Heart right ventricle (tissue), 16 donors: ENCODE results near the gene METTL9. TPM values are rescaled to one million over a fixed set of nuclear protein-coding genes. Genes with fewer than 3 reads are reported as not detected.
A peak's percentile ranks its signal among the peaks of the same experiment; 100 is the strongest.

Experiments used
- ATAC-seq, 8 donors: fragments of 200-7000 bp; cut with Tn5 transposase; one replicate each; pipeline ENCODE4 v1.9.1; 2020; ENCODE audit warnings: mild to moderate bottlenecking in 8 of 8, moderate library complexity in 8 of 8, moderate number of reproducible peaks in 1 of 8
- DNase-seq, 2 donors: peaks; one replicate each; pipeline ENCODE4 v3.0.0-alpha.2; 2020
- H3K27ac ChIP-seq, 10 donors: fragments of 200-600 bp; sonication (generic) in 2 of 10; one replicate each; pipeline versions ENCODE4 v1.5.0 to v1.8.0; 2020 to 2022; ENCODE audit warnings: mild to moderate bottlenecking in 3 of 10
- H3K27me3 ChIP-seq, 7 donors: fragments of 200-600 bp; one replicate each; pipeline ENCODE4 v1.8.0; 2021 to 2022; ENCODE audit warnings: mild to moderate bottlenecking in 2 of 7
- H3K36me3 ChIP-seq, 9 donors: fragments of 200-600 bp; sonication (generic) in 1 of 9; one replicate each; pipeline versions ENCODE4 v1.5.0 to v1.8.0; 2020 to 2022; ENCODE audit warnings: mild to moderate bottlenecking in 2 of 9
- H3K4me1 ChIP-seq, 9 donors: fragments of 200-600 bp; sonication (generic) in 1 of 9; one replicate each; pipeline versions ENCODE4 v1.5.0 to v1.8.0; 2020 to 2022; ENCODE audit warnings: mild to moderate bottlenecking in 4 of 9
- H3K4me3 ChIP-seq, 10 donors: fragments of 200-600 bp; sonication (generic) in 2 of 10; one replicate each; pipeline versions ENCODE4 v1.5.0 to v1.8.0; 2020 to 2022; ENCODE audit warnings: mild to moderate bottlenecking in 7 of 10, moderate library complexity in 2 of 10
- H3K9me3 ChIP-seq, 11 donors: fragments of 200-600 bp in 10 of 11; sonication (generic) in 2 of 11; one replicate each; pipeline versions ENCODE4 v1.5.0 to v1.8.0; 2013 to 2022; ENCODE audit warnings: mild to moderate bottlenecking in 2 of 11, control low read depth in 1 of 11, moderate library complexity in 1 of 11
- CTCF ChIP-seq, 9 donors: fragments of 200-600 bp; sonication (generic) in 2 of 9; IDR thresholded peaks; one replicate each; pipeline versions ENCODE4 v1.5.0 to v1.8.0; 2021 to 2022; ENCODE audit warnings: antibody characterized with exemption in 9 of 9, mild to moderate bottlenecking in 5 of 9, moderate library complexity in 1 of 9
- WGBS, 2 donors: extraction: QIAGEN DNeasy Blood & Tissue Kit; methylation state at CpG; one replicate each; pipeline ENCODE4 v1.1.7; 2013; ENCODE audit warnings: inconsistent platforms in 1 of 2; 5-methylcytosine and 5-hydroxymethylcytosine counted together
- intact Hi-C, 10 donors: fragments of 100-400 bp; cut with DNase I; formaldehyde crosslinking; loops; one replicate each; pipeline versions ENCODE4 v1.11.1 to v1.14.2; 2022
- polyA plus RNA-seq, 2 donors: library from polyadenylated mRNA; stranded (reverse); fragments of 200-250 nt; gene quantifications; one replicate each; pipeline ENCODE4 v1.2.3, GENCODE V29; 2013
- total RNA-seq, 10 donors: library from RNA; stranded (reverse); fragmentation: NEBNext Ultra II Directional in 3 of 10; extraction: Animal tissue kit (Norgen Biotek cat#: 25700) in 3 of 10; gene quantifications; one replicate each; pipeline versions ENCODE4 v1.2.1 to v1.2.4, GENCODE V29; 2021 to 2023
- donor health status: Arrhythmogenic right ventricular cardiomyopathy.
- donor health status: ischemic (EF 13 %, LVEDD 7.1; RV severe dilation, severe dysfunction).
- donor health status: healthy with polysubstance abuse.
- donor health status: DM: no; HTN: yes; CAD: no.
- donor health status: DM: no; HTN: no; CAD: no.
- donor health status: ischemic (EF 25% LVEDD 6.9; RV normal size, moderate dysfunction).
- donor health status: ischemic (EF 25% LVEDD 5.7; RV mildly dilated, moderate dysfunction).
- donor health status: healthy.
- donor health status: DM: yes; HTN: yes; CAD: no.
- donor health status: Ischemic cardiomyopathy.
- donor health status: ischemic (EF 35%, LVEDD 5.7; RV mildly dilated, moderate dysfunction).
- donor health status: nonischemic (EF 11% LVEDD 7.7; RV severe dilation, severe dysfunction).
- donor health status: DM: yes; HTN: yes; CAD: no.
- donor health status: PGD.
- donor health status: ischemic (EF 29% LVEDD 5.4; RV normal size, mild dysfunction).
- donor health status: nonischemic (EF 23%, LVEDD 6.1; RV moderate dilation, normal function).

The METTL9 gene
- total and polyA plus RNA-seq, 12 donors: 11.9 to 66.0 (median 51.4) TPM

GRCh38 chr16:21694609-21695008 is 95.2 kb downstream of the METTL9 start:
- Histone ChIP-seq H3K36me3 (no peaks in the 10 kb centered on the region), H3K27me3 (no peaks in the 10 kb centered on the region), H3K4me3 (no peak overlapping the region), H3K4me1 (peaks cover 0 to 7% (median 0%) of the 10 kb centered on the region in 9 donors), H3K9me3 (no peaks in the 10 kb centered on the region), H3K27ac (no peak overlapping the region)
- 81 to 87% methylated on average over 4 of the region's 4 CpGs for WGBS, 2 donors
- TF ChIP-seq CTCF (IDR thresholded peaks at IDR 0.05): no peak
- intact Hi-C loops: no loop called here
- ATAC-seq (no peak), DNase-seq (no peak)

GRCh38 chr16:21697032-21697431 is 97.7 kb downstream of the METTL9 start:
- Histone ChIP-seq H3K4me3 (no peak overlapping the region), H3K27ac (no peak overlapping the region), H3K9me3 (no peaks in the 10 kb centered on the region), H3K36me3 (no peaks in the 10 kb centered on the region), H3K4me1 (peaks cover 0 to 7% (median 0%) of the 10 kb centered on the region in 9 donors), H3K27me3 (no peaks in the 10 kb centered on the region)
- intact Hi-C loops: no loop called here
- 90 to 94% methylated on average over 5 of the region's 5 CpGs for WGBS, 2 donors
- no peak for TF ChIP-seq CTCF (IDR thresholded peaks at IDR 0.05)
- no peak for DNase-seq
- ATAC-seq: no peak

- WGBS, 2 donors: 77 to 78% methylated on average over 9 of the region's 9 CpGs
Measured at GRCh38 chr16:21698169-21699032, 99.0 kb downstream of the METTL9 start.

GRCh38 chr16:21701271-21701670 is 101.9 kb downstream of the METTL9 start:
- intact Hi-C loops: loop anchor here in 2 of 10 donors (5.0 to 10.0 kb wide), 2 partner anchors 44 to 46 kb away; partner anchors contain the start of gene IGSF6 (in 1 of the 2)
- peak in 2 of 8 donors; percentile 22 to 39 for ATAC-seq

More at GRCh38 chr16:21698169-21699032, 99.0 kb downstream of the METTL9 start:
- no peak for DNase-seq
- ATAC-seq: no peak
- no peaks in the 10 kb centered on the region for H3K36me3 ChIP-seq
- intact Hi-C loops: no loop called here
- no peak overlapping the region for H3K4me3 ChIP-seq
- peaks cover 0 to 7% (median 0%) of the 10 kb centered on the region in 9 donors for H3K4me1 ChIP-seq
- no peaks in the 10 kb centered on the region for H3K9me3 ChIP-seq
- no peaks in the 10 kb centered on the region for H3K27me3 ChIP-seq
- H3K27ac ChIP-seq: no peak overlapping the region
- no peak for TF ChIP-seq CTCF (IDR thresholded peaks at IDR 0.05)

More at GRCh38 chr16:21701271-21701670, 101.9 kb downstream of the METTL9 start:
- Histone ChIP-seq H3K4me3 (no peak overlapping the region), H3K27ac (no peak overlapping the region), H3K4me1 (peaks cover 0 to 7% (median 0%) of the 10 kb centered on the region in 9 donors), H3K36me3 (no peaks in the 10 kb centered on the region), H3K9me3 (no peaks in the 10 kb centered on the region), H3K27me3 (no peaks in the 10 kb centered on the region)
- no peak for TF ChIP-seq CTCF (IDR thresholded peaks at IDR 0.05)
- WGBS, 2 donors: 17 to 31% methylated on average over 2 of the region's 2 CpGs
- DNase-seq: no peak
